Left renal cortex interstitium (tissue), 4 donors: Measurements from ENCODE around the gene TMEM186. TPM values are rescaled to one million over a fixed set of nuclear protein-coding genes. Genes with fewer than 3 reads are reported as not detected.

Source experiments
- polyA plus RNA-seq, 4 donors: library from polyadenylated mRNA; unstranded; fragments of 120-200 nt; gene quantifications; one replicate each; pipeline ENCODE4 v1.2.1, GENCODE V29; 2013; ENCODE audit not compliant: insufficient read length in 4 of 4

Gene TMEM186
- polyA plus RNA-seq, 4 donors, result 16.1 to 17.8 (median 16.7) TPM

Other genes starting within 250 kb of the TMEM186 start
- gene TMEM114, start 207.1 kb downstream of the TMEM186 start, polyA plus RNA-seq, result under 1 TPM in 1 of 4 donors, not detected in 3; 0.43 TPM
- 10 to 100 TPM; 16.1 to 33.8 (median 20.7) TPM for gene METTL22, start 175.9 kb downstream of the TMEM186 start, polyA plus RNA-seq
- gene ABAT, start 123.0 kb downstream of the TMEM186 start, polyA plus RNA-seq, result 10 to 100 TPM; 48.0 to 68.5 (median 64.0) TPM
- gene PMM2, start 200 bp upstream of the TMEM186 start, polyA plus RNA-seq, result 10 to 100 TPM; 18.1 to 26.1 (median 21.3) TPM
- gene CARHSP1, start 71.4 kb upstream of the TMEM186 start, polyA plus RNA-seq, result 10 to 100 TPM; 68.3 to 87.5 (median 80.4) TPM
- under 1 TPM in 2 of 4 donors, not detected in 2; 0.17 to 0.26 TPM for gene LITAFD, start 84.7 kb upstream of the TMEM186 start, polyA plus RNA-seq
- 100 to 1,000 TPM; 103 to 143 (median 122) TPM for gene USP7, start 166.3 kb upstream of the TMEM186 start, polyA plus RNA-seq